Measurements from ENCODE around the gene ASTN2.

The ASTN2 gene

GRCh38 chr9:116986015-116986414 is 428.8 kb downstream of the ASTN2 start:
- in situ Hi-C loops (cut with MboI; ENCODE audit: low sequenced_read_pairs) = no loop called here

GRCh38 chr9:116985596-116985995 is 429.3 kb downstream of the ASTN2 start:
- in situ Hi-C loops (cut with MboI; ENCODE audit: low sequenced_read_pairs) = no loop called here

- in situ Hi-C loops (cut with MboI; ENCODE audit: low sequenced_read_pairs) = no loop called here
These were observed 430.7 kb downstream of the ASTN2 start for GRCh38 chr9:116984111-116984510.

- in situ Hi-C loops (cut with MboI; ENCODE audit: low sequenced_read_pairs) = no loop called here
These were observed 434.2 kb downstream of the ASTN2 start for GRCh38 chr9:116980582-116981120.

- in situ Hi-C loops (cut with MboI; ENCODE audit: low sequenced_read_pairs) = no loop called here
These were observed 435.4 kb downstream of the ASTN2 start for GRCh38 chr9:116979456-116979855.

GRCh38 chr9:116978155-116978554 is 436.7 kb downstream of the ASTN2 start:
- in situ Hi-C loops (cut with MboI; ENCODE audit: low sequenced_read_pairs) = no loop called here

- in situ Hi-C loops (cut with MboI; ENCODE audit: low sequenced_read_pairs) = no loop called here
These were observed 439.7 kb downstream of the ASTN2 start for GRCh38 chr9:116975126-116975525.

- in situ Hi-C loops (cut with MboI; ENCODE audit: low sequenced_read_pairs) = no loop called here
These were observed 448.7 kb downstream of the ASTN2 start for GRCh38 chr9:116966199-116966598.

- in situ Hi-C loops (cut with MboI; ENCODE audit: low sequenced_read_pairs) = no loop called here
These were observed 450.6 kb downstream of the ASTN2 start for GRCh38 chr9:116964258-116964657.

- in situ Hi-C loops (cut with MboI; ENCODE audit: low sequenced_read_pairs) = no loop called here
These were observed 455.0 kb downstream of the ASTN2 start for GRCh38 chr9:116959809-116960208.

GRCh38 chr9:116958881-116959280 is 456.0 kb downstream of the ASTN2 start:
- in situ Hi-C loops (cut with MboI; ENCODE audit: low sequenced_read_pairs) = no loop called here

GRCh38 chr9:116954731-116955130 is 460.1 kb downstream of the ASTN2 start:
- in situ Hi-C loops (cut with MboI; ENCODE audit: low sequenced_read_pairs) = no loop called here

- in situ Hi-C loops (cut with MboI; ENCODE audit: low sequenced_read_pairs) = no loop called here
These were observed 461.6 kb downstream of the ASTN2 start for GRCh38 chr9:116953271-116953670.

GRCh38 chr9:116952436-116952810 is 462.4 kb downstream of the ASTN2 start:
- in situ Hi-C loops (cut with MboI; ENCODE audit: low sequenced_read_pairs) = no loop called here

GRCh38 chr9:116951588-116952435 is 463.0 kb downstream of the ASTN2 start:
- in situ Hi-C loops (cut with MboI; ENCODE audit: low sequenced_read_pairs) = no loop called here

- in situ Hi-C loops (cut with MboI; ENCODE audit: low sequenced_read_pairs) = no loop called here
These were observed 469.0 kb downstream of the ASTN2 start for GRCh38 chr9:116945817-116946216.

GRCh38 chr9:116944714-116945534 is 469.9 kb downstream of the ASTN2 start:
- in situ Hi-C loops (cut with MboI; ENCODE audit: low sequenced_read_pairs) = no loop called here

- in situ Hi-C loops (cut with MboI; ENCODE audit: low sequenced_read_pairs) = no loop called here
These were observed 470.9 kb downstream of the ASTN2 start for GRCh38 chr9:116943970-116944369.

GRCh38 chr9:116942593-116943061 is 472.2 kb downstream of the ASTN2 start:
- in situ Hi-C loops (cut with MboI; ENCODE audit: low sequenced_read_pairs) = no loop called here

GRCh38 chr9:116941266-116941665 is 473.6 kb downstream of the ASTN2 start:
- in situ Hi-C loops (cut with MboI; ENCODE audit: low sequenced_read_pairs) = no loop called here

- in situ Hi-C loops (cut with MboI; ENCODE audit: low sequenced_read_pairs) = no loop called here
These were observed 474.1 kb downstream of the ASTN2 start for GRCh38 chr9:116940614-116941215.
